Activated naive CD4-positive, alpha-beta T cell treated with anti-CD3 and anti-CD28 coated beads, Interleukin-2, amount 50 U/mL, for 16 hours (primary cell): Measurements from ENCODE around the gene MDH1B.

Experiments used
- DNase-seq: peaks from one replicate; pipeline ENCODE4 v3.0.0-alpha.2; 2020

MDH1B gene

DNA sequence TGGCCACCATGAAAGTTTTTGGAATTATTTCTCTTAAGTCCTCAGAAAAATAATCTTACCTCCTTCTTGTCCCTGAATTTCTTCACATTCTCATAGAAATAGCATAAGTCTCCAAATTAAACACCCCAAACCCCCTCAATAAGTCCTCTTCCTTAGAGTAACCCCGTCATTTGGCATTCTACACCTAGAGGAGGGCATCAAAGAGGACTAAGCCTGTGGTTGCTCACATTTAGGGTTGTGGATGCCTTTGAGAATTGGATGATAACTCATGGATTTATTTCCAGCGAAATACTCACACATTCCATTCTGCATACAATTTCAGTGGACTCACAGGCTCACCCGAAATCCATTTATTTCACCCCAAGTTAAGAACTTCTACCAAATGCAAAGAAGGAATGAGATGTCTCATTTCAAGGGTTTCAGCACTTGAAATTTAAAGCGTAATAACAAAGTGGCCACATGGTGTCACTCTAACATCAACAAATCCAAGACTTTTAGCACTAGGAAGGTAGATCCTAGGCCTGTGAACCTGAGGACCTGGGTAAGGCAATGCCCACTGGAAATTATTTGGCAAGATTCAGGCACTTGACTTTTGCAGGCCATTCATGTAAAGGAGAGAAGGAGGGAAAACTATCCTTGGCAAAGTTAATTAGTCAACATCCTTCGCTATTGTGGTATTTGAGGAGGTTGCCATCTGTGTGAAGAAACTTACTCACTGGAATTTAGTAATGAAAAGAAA is 71.6 kb downstream of the MDH1B start:
- no peak for DNase-seq

DNA sequence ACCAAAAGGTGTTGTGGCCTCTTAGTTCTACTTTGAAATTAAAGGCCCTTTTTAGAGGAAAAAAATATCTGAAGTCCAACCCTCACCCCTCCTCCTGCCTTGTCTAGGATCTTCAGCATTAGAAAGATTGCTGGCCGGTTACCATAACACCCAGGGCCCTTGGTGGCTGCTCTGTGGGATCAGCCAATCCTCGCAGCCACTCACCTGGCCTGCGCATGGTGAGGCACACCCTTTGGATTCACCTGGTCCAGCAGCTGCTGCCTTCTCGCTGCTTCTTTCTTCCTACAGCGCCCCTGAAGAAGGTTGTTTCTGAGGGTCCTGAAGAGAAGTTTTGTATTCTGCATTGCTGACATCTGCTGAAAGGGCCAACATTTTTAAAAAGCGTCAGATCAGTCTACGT is 72.2 kb downstream of the MDH1B start:
- DNase-seq = no peak

DNA sequence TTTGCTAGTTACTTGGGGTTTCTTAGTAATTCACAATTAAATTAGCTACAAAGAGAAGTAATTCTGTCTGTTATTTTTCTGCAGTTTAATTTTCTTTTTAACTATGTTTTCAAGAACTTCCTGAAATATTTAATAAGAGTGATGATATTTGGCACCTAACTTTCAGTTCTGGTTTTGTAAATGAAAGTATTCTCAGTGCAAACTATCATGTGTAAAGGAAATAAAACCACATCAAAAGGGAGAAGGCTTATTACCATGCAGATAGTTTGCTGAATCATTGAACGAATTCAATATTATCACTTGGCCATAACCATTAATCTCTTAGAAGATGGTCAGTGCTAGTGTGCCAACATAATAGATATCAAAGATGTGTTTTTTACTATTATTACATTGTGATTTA is 76.1 kb downstream of the MDH1B start:
- DNase-seq = no peak

DNA sequence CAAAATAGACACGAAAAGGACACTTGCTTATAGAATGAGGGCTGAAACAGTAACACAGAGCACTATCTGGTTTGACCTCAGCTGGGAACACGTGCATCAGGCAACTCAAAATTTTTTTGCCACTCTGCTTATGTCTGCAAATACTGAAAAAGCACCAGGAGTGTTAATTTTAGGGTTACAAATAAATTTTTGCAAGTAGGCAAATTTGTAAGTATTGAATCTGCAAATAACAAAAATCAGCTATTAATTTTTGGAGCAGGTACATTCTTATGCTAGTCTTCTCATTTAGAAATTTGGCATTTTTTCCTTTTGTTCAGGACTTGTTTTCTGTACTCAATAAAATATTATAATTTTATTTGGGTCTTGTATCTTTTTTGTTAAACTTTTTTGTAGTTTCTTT is 76.7 kb downstream of the MDH1B start:
- no peak for DNase-seq
